Stomach (tissue), 9 donors: ENCODE results near the gene FGF12. TPM values are rescaled to one million over a fixed set of nuclear protein-coding genes. Genes with fewer than 3 reads are reported as not detected.

Experiments
- DNase-seq, 2 donors: peaks; one replicate each; pipeline versions ENCODE4 v3.0.0 to v3.0.0-alpha.2; 2013 to 2019
- H3K27ac ChIP-seq, 5 donors: fragments of 200-600 bp in 4 of 5; sonication (generic) in 4 of 5; one replicate each; pipeline ENCODE4 v1.5.1; 2013 to 2019; ENCODE audit warnings: mild to moderate bottlenecking in 1 of 5, moderate library complexity in 1 of 5
- H3K27me3 ChIP-seq, 3 donors: fragments of 200-600 bp; sonication (generic); one replicate each; pipeline ENCODE4 v1.5.1; 2017 to 2019; ENCODE audit warnings: mixed run types in 1 of 3
- H3K36me3 ChIP-seq, 4 donors: fragments of 200-600 bp; sonication (generic); 1 replicate in 3 of 4; 2 replicates in 1 of 4; pipeline ENCODE4 v1.5.1; 2016 to 2019
- H3K4me1 ChIP-seq, 4 donors: fragments of 200-600 bp; sonication (generic); one replicate each; pipeline ENCODE4 v1.5.1; 2016 to 2019
- H3K4me3 ChIP-seq, 4 donors: fragments of 200-600 bp; sonication (generic) in 3 of 4; one replicate each; pipeline ENCODE4 v1.5.1; 2016 to 2019; ENCODE audit warnings: mild to moderate bottlenecking in 1 of 4
- H3K9me3 ChIP-seq, 4 donors: fragments of 200-600 bp; sonication (generic); one replicate each; pipeline ENCODE4 v1.5.1; 2016 to 2019
- CTCF ChIP-seq, 7 experiments: fragments of 450-650 bp in 4 of 7; fragments of 200-600 bp in 3 of 7; sonication (generic) in 3 of 7; IDR thresholded peaks; one replicate each; pipeline ENCODE4 v1.5.1; 2016 to 2019; ENCODE audit warnings: antibody characterized with exemption in 7 of 7, control low read depth in 2 of 7, mild to moderate bottlenecking in 1 of 7
- EP300 ChIP-seq: sonication (generic); formaldehyde crosslinking; IDR thresholded peaks from one replicate; pipeline ENCODE4 v1.6.1; 2017; ENCODE audit warnings: antibody characterized with exemption
- POLR2A ChIP-seq, 4 donors: fragments of 450-650 bp; IDR thresholded peaks; one replicate each; pipeline ENCODE4 v1.6.1; 2016; ENCODE audit warnings: antibody characterized with exemption in 4 of 4, control low read depth in 2 of 4, mild to moderate bottlenecking in 1 of 4, moderate library complexity in 1 of 4
- POLR2AphosphoS5 ChIP-seq, 3 donors: sonication (generic); formaldehyde crosslinking; IDR thresholded peaks; one replicate each; pipeline ENCODE4 v1.6.1; 2016; ENCODE audit warnings: antibody characterized with exemption in 3 of 3
- WGBS, 5 donors: extraction: QIAGEN DNeasy Blood & Tissue Kit in 3 of 5; methylation state at CpG; one replicate each; pipeline versions ENCODE4 v1.1.5 to v1.1.7; 2013 to 2018; 5-methylcytosine and 5-hydroxymethylcytosine counted together
- intact Hi-C: fragments of 100-400 bp; cut with DNase I; formaldehyde crosslinking; loops from one replicate; pipeline ENCODE4 v1.15.1; 2023; ENCODE audit warnings: low total_unique reads
- polyA plus RNA-seq, 3 donors: library from polyadenylated mRNA; stranded (reverse); fragments of 200-250 nt; gene quantifications; one replicate each; pipeline ENCODE4 v1.2.3, GENCODE V29; 2013
- total RNA-seq, 5 donors: library from RNA; depleted of rRNA; stranded (reverse); fragments of >200 nt; gene quantifications; one replicate each; pipeline versions ENCODE4 v1.1.0 to v1.2.3, GENCODE V29; 2014 to 2016
- donor health status: healthy with polysubstance abuse.
- donor health status: Bipolar disorder and iron deficiency.
- donor health status: healthy.

The FGF12 gene
- total and polyA plus RNA-seq, 8 donors = 0.45 to 5.0 (median 0.88) TPM; not detected in 1

DNA sequence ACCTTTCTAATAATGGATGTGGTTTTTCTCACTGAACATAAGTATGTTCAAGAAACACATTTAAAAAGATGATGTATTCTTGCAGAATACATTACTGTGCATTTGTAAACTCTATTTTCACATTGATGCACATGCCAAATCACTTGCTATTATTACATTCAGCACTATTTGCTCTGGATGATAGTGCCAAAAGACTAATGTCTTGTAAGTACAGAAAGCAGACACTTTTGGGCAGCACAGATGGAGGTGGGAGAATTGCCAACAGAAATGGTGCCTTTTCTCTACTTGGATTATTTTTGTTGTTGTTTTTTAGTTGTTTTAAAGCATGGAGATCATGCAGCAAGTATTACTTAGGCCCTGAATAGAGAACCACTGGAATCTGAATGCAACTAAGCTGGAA, 10.2 kb upstream of the FGF12 start:
- Histone ChIP-seq H3K4me1 (no peaks in the 10 kb centered on the region), H3K36me3 (no peaks in the 10 kb centered on the region), H3K4me3 (no peak overlapping the region), H3K27ac (no peak overlapping the region), H3K27me3 (no peaks in the 10 kb centered on the region), H3K9me3 (no peaks in the 10 kb centered on the region)
- intact Hi-C loops = no loop called here
- TF ChIP-seq CTCF (IDR thresholded peaks at IDR 0.05) = no peak
- no peak for TF ChIP-seq POLR2A (IDR thresholded peaks at IDR 0.05)
- no peak for TF ChIP-seq EP300
- no peak for TF ChIP-seq POLR2AphosphoS5 (IDR thresholded peaks at IDR 0.05)
- DNase-seq = no peak

GRCh38 chr3:192731233-192731632, 3.9 kb upstream of the FGF12 start:
- H3K27ac ChIP-seq = no peak overlapping the region
- no peaks in the 10 kb centered on the region for H3K36me3 ChIP-seq
- no peak overlapping the region for H3K4me3 ChIP-seq
- DNase-seq = peak in 1 of 2 donors; percentile 4
- TF ChIP-seq EP300 (no peak), POLR2A (IDR thresholded peaks at IDR 0.05) (no peak), POLR2AphosphoS5 (IDR thresholded peaks at IDR 0.05) (no peak), CTCF (IDR thresholded peaks at IDR 0.05) (no peak)
- no peaks in the 10 kb centered on the region for H3K9me3 ChIP-seq
- H3K27me3 ChIP-seq = peaks cover 0 to 5% (median 0%) of the 10 kb centered on the region in 3 donors
- intact Hi-C loops = no loop called here
- 55 to 74% (median 65%) methylated on average over 3 of the region's 3 CpGs for WGBS, 5 donors
- H3K4me1 ChIP-seq = peaks cover 5 to 17% (median 14%) of the 10 kb centered on the region in 4 donors

DNA sequence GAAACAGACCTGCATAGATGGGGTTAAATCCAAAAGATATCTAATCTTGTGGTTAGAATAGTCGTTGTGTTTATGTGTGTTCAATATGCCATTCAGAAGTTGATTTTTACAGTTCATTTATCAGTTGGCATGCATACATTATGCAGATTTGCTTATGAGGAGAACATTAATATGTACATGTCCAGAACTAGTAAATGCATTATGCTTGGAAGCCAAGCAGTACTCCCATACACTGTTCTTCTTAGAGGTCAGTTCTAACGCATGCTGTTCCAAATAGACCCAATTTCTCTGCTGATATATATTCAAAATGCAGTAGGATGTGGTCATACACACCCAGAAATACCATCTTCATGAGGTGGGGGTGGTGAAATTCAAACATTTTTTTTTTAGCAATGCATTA, 956 bp downstream of the FGF12 start:
- Histone ChIP-seq H3K4me1 (peaks cover 5 to 17% (median 14%) of the 10 kb centered on the region in 4 donors), H3K9me3 (no peaks in the 10 kb centered on the region), H3K27me3 (peaks cover 0 to 5% (median 0%) of the 10 kb centered on the region in 3 donors), H3K4me3 (no peak overlapping the region), H3K27ac (no peak overlapping the region), H3K36me3 (no peaks in the 10 kb centered on the region)
- no peak for DNase-seq
- TF ChIP-seq POLR2AphosphoS5 (IDR thresholded peaks at IDR 0.05) (no peak), EP300 (no peak), POLR2A (IDR thresholded peaks at IDR 0.05) (no peak), CTCF (IDR thresholded peaks at IDR 0.05) (no peak)
- WGBS, 5 donors = 40 to 43% (median 42%) methylated on average over 2 of the region's 2 CpGs
- intact Hi-C loops = no loop called here

- Histone ChIP-seq H3K4me3 (no peak overlapping the region), H3K4me1 (no peaks in the 10 kb centered on the region), H3K9me3 (no peaks in the 10 kb centered on the region), H3K27ac (no peak overlapping the region), H3K36me3 (no peaks in the 10 kb centered on the region), H3K27me3 (no peaks in the 10 kb centered on the region)
- 60 to 70% (median 66%) methylated on average over 3 of the region's 3 CpGs for WGBS, 5 donors
- intact Hi-C loops = no loop called here
- TF ChIP-seq EP300 (no peak), POLR2A (IDR thresholded peaks at IDR 0.05) (no peak), CTCF (IDR thresholded peaks at IDR 0.05) (no peak), POLR2AphosphoS5 (IDR thresholded peaks at IDR 0.05) (no peak)
- no peak for DNase-seq
Observed at GRCh38 chr3:192719964-192720363, 7.4 kb downstream of the FGF12 start.
